Calu3 (cell line): Measurements from ENCODE around the gene FMNL3. TPM values are rescaled to one million over a fixed set of nuclear protein-coding genes. Genes with fewer than 3 reads are reported as not detected.

Experiments used
- BruUV-seq: library from RNA; stranded (reverse); fragments of 400-500 nt; replicated peaks from 2 replicates; lab custom pipeline; 2021; lab: Mats Ljungman, UMichigan
- CTCF ChIA-PET: fragments of 300-600 bp; sonication (Branson Sonifier 250); formaldehyde crosslinking; loops from one replicate; lab custom pipeline; 2022; ENCODE audit warnings: antibody characterized with exemption; lab: Charles Lee
- DNase-seq: peaks from one replicate; pipeline ENCODE4 v3.0.0; 2022
- H3K27ac Mint-ChIP-seq: one replicate; pipeline ENCODE4 v1.8.0; 2022; ENCODE audit warnings: mixed read lengths; ENCODE audit not compliant: unreplicated experiment
- H3K27me3 Mint-ChIP-seq: one replicate; pipeline ENCODE4 v1.8.0; 2022; ENCODE audit warnings: mixed read lengths; ENCODE audit not compliant: unreplicated experiment
- H3K36me3 Mint-ChIP-seq: one replicate; pipeline ENCODE4 v1.8.0; 2022; ENCODE audit warnings: mild to moderate bottlenecking, moderate library complexity, mixed read lengths; ENCODE audit not compliant: insufficient read depth, unreplicated experiment
- H3K4me1 Mint-ChIP-seq: one replicate; pipeline ENCODE4 v1.8.0; 2022; ENCODE audit warnings: mild to moderate bottlenecking, low read depth, mixed read lengths; ENCODE audit not compliant: unreplicated experiment
- H3K4me3 Mint-ChIP-seq: one replicate; pipeline ENCODE4 v1.8.0; 2022; ENCODE audit warnings: mild to moderate bottlenecking, low read depth, moderate library complexity, mixed read lengths; ENCODE audit not compliant: unreplicated experiment
- H3K9me3 Mint-ChIP-seq: one replicate; pipeline ENCODE4 v1.8.0; 2022; ENCODE audit warnings: low read depth, mixed read lengths; ENCODE audit not compliant: unreplicated experiment
- CTCF ChIP-seq: fragments of 200-600 bp; IDR thresholded peaks from one replicate; pipeline ENCODE4 v1.8.0; 2022; ENCODE audit warnings: antibody characterized with exemption; ENCODE audit not compliant: unreplicated experiment
- intact Hi-C: fragments of 100-400 bp; cut with micrococcal nuclease; formaldehyde crosslinking; loops from one replicate; pipeline ENCODE4 v1.10.0; 2022; ENCODE audit not compliant: unreplicated experiment
- total RNA-seq: library from RNA; stranded (reverse); gene quantifications from 2 replicates; pipeline ENCODE4 v1.2.3, GENCODE V29; 2022

FMNL3 gene
- total RNA-seq, 1 experiment from 2014 or later = 4.4 TPM

- no TSS peak for BruUV-seq
- H3K27ac Mint-ChIP-seq = no peak overlapping the region
Observed at GRCh38 chr12:49696723-49697122, 10.5 kb downstream of the FMNL3 start.

GRCh38 chr12:49693931-49694444 lies 13.2 kb downstream of the FMNL3 start:
- CTCF ChIA-PET = no interaction called here
- DNase-seq = no peak
- no peak for TF ChIP-seq CTCF
- H3K27ac Mint-ChIP-seq = no peak overlapping the region
- intact Hi-C loops = no loop called here
- no TSS peak for BruUV-seq
- no peaks in the 10 kb centered on the region for H3K27me3 Mint-ChIP-seq
- no peaks in the 10 kb centered on the region for H3K36me3 Mint-ChIP-seq
- H3K9me3 Mint-ChIP-seq = no peaks in the 10 kb centered on the region
- no peaks in the 10 kb centered on the region for H3K4me1 Mint-ChIP-seq
- H3K4me3 Mint-ChIP-seq = no peak overlapping the region

More at GRCh38 chr12:49696723-49697122, 10.5 kb downstream of the FMNL3 start:
- no peaks in the 10 kb centered on the region for H3K9me3 Mint-ChIP-seq
- H3K27me3 Mint-ChIP-seq = no peaks in the 10 kb centered on the region
- DNase-seq = no peak
- no peaks in the 10 kb centered on the region for H3K36me3 Mint-ChIP-seq
- no peak for TF ChIP-seq CTCF
- intact Hi-C loops = no loop called here
- no peaks in the 10 kb centered on the region for H3K4me1 Mint-ChIP-seq
- CTCF ChIA-PET = no interaction called here
- no peak overlapping the region for H3K4me3 Mint-ChIP-seq

GRCh38 chr12:49692851-49693250 lies 14.4 kb downstream of the FMNL3 start:
- no TSS peak for BruUV-seq
- no peaks in the 10 kb centered on the region for H3K36me3 Mint-ChIP-seq
- CTCF ChIA-PET = no interaction called here
- no peak for TF ChIP-seq CTCF
- no peak overlapping the region for H3K4me3 Mint-ChIP-seq
- no peak for DNase-seq
- H3K27me3 Mint-ChIP-seq = no peaks in the 10 kb centered on the region
- no peaks in the 10 kb centered on the region for H3K4me1 Mint-ChIP-seq
- H3K9me3 Mint-ChIP-seq = no peaks in the 10 kb centered on the region
- intact Hi-C loops = no loop called here
- H3K27ac Mint-ChIP-seq = no peak overlapping the region

- CTCF ChIA-PET = no interaction called here
- intact Hi-C loops = no loop called here
- no peak for DNase-seq
Observed at GRCh38 chr12:49689785-49690184, 17.4 kb downstream of the FMNL3 start.

More at GRCh38 chr12:49689785-49690184, 17.4 kb downstream of the FMNL3 start:
- BruUV-seq = no TSS peak
- no peak overlapping the region for H3K4me3 Mint-ChIP-seq
- H3K4me1 Mint-ChIP-seq = no peaks in the 10 kb centered on the region
- no peaks in the 10 kb centered on the region for H3K36me3 Mint-ChIP-seq
- H3K9me3 Mint-ChIP-seq = no peaks in the 10 kb centered on the region
- no peak overlapping the region for H3K27ac Mint-ChIP-seq
- no peak for TF ChIP-seq CTCF
- no peaks in the 10 kb centered on the region for H3K27me3 Mint-ChIP-seq
